ENCODE measurements around the gene AUNIP. TPM values are rescaled to one million over a fixed set of nuclear protein-coding genes. Genes with fewer than 3 reads are reported as not detected.

AUNIP gene
- total RNA-seq, 1 donor from 2014 or later, result 6.2 TPM

GRCh38 chr1:25904943-25905679 is 45.9 kb upstream of the AUNIP start:
- peak overlapping the region; percentile 89 for H3K4me3 ChIP-seq (ENCODE audit: low read depth, low read length)
- TF ChIP-seq, protein P1, sequence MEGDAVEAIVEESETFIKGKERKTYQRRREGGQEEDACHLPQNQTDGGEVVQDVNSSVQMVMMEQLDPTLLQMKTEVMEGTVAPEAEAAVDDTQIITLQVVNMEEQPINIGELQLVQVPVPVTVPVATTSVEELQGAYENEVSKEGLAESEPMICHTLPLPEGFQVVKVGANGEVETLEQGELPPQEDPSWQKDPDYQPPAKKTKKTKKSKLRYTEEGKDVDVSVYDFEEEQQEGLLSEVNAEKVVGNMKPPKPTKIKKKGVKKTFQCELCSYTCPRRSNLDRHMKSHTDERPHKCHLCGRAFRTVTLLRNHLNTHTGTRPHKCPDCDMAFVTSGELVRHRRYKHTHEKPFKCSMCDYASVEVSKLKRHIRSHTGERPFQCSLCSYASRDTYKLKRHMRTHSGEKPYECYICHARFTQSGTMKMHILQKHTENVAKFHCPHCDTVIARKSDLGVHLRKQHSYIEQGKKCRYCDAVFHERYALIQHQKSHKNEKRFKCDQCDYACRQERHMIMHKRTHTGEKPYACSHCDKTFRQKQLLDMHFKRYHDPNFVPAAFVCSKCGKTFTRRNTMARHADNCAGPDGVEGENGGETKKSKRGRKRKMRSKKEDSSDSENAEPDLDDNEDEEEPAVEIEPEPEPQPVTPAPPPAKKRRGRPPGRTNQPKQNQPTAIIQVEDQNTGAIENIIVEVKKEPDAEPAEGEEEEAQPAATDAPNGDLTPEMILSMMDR (conservative IDR thresholded peaks at IDR 0.05; ENCODE audit: low read depth, low read length), result peak; percentile 29
- peak; percentile 20 for DNase-seq (ENCODE audit: low read depth)

DNA sequence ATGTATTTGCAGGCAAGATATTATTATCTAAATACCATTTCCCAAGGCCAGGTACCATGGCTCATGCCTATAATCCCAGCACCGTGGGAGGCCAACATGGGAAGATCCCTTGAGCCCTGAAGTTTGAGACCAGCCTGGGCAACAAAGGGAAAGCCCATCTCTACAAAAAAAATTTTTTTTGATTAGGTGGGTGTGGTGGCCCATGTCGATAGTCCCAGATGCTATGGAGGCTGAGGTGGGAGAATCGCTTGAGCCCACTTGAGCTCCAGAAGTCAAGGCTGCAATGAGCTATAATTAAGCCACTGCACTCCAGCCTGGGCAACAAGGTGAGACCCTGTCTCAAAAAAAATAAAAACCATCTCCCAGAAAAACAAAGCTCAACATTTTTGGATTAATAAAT is 44.7 kb upstream of the AUNIP start:
- DNase-seq (ENCODE audit: low read depth), result no peak
- TF ChIP-seq, protein P1 (conservative IDR thresholded peaks at IDR 0.05; ENCODE audit: low read depth, low read length), result no peak
- peak overlapping the region; percentile 89 for H3K4me3 ChIP-seq (ENCODE audit: low read depth, low read length)

- TF ChIP-seq, protein P1 (conservative IDR thresholded peaks at IDR 0.05; ENCODE audit: low read depth, low read length), result no peak
- DNase-seq (ENCODE audit: low read depth), result no peak
- H3K4me3 ChIP-seq (ENCODE audit: low read depth, low read length), result no peak overlapping the region
Observed at GRCh38 chr1:25902462-25902861, 43.2 kb upstream of the AUNIP start.

DNA sequence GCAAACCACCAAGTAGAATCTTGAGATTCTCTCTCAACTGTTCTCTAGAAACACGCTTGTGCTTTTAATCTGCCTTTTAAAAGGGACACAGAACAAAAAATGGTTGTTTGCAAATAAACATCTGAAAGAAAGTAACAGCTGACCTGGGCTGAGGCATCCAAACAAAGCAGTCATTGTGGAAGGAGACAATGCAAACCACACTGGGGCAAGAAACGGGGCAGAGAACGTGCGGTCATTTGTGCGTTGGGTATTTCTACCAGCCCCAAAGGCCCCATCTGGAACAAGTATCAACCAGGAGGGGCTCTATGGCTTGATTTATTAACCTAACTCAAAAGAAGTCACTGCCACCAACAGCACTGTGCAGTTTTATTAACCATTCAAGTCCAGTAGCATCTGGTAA is 41.0 kb upstream of the AUNIP start:
- DNase-seq (ENCODE audit: low read depth), result no peak
- TF ChIP-seq, protein P1 (conservative IDR thresholded peaks at IDR 0.05; ENCODE audit: low read depth, low read length), result no peak
- no peak overlapping the region for H3K4me3 ChIP-seq (ENCODE audit: low read depth, low read length)

DNA sequence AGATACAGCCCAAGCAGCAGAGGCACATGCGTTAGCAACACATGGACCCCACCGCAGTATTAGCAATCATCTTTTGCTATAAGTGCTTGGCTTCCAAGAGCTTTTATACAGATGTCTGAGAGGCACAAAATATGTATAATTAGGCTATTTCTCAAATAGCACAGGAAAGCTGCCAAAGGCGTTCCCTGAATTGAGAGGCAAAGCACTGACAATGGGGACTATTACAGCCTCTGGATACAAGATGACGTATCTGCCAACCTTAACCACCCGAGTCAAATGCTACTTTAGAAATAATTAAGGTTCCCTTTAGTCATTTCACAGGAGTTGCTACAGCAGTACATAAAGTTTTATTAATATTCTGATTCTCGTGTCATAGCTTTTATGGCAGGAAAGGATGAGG is 40.5 kb upstream of the AUNIP start:
- TF ChIP-seq, protein P1 (conservative IDR thresholded peaks at IDR 0.05; ENCODE audit: low read depth, low read length), result no peak
- no peak for DNase-seq (ENCODE audit: low read depth)

GRCh38 chr1:25898223-25899015 is 39.2 kb upstream of the AUNIP start:
- TF ChIP-seq, protein P1 (conservative IDR thresholded peaks at IDR 0.05; ENCODE audit: low read depth, low read length), result no peak
- no peak for DNase-seq (ENCODE audit: low read depth)
- H3K4me3 ChIP-seq (ENCODE audit: low read depth, low read length), result no peak overlapping the region

More for the DNA sequence above, 40.5 kb upstream of the AUNIP start:
- H3K4me3 ChIP-seq (ENCODE audit: low read depth, low read length), result no peak overlapping the region
